Prostate gland (tissue), 2 donors: ENCODE results near the gene SLC6A2. TPM values are rescaled to one million over a fixed set of nuclear protein-coding genes. Genes with fewer than 3 reads are reported as not detected.

ENCODE experiments used
- DNase-seq: peaks from one replicate; pipeline ENCODE4 v3.0.0-alpha.2; 2019; ENCODE audit warnings: low spot score
- H3K27ac ChIP-seq, 2 donors: fragments of 200-600 bp; sonication (generic); 2 replicates each; pipeline ENCODE4 v1.5.1; 2017 to 2019
- H3K27me3 ChIP-seq: fragments of 200-600 bp; sonication (generic); replicated peaks from 2 replicates; pipeline ENCODE4 v1.5.1; 2019; ENCODE audit not compliant: insufficient read depth
- H3K36me3 ChIP-seq, 2 donors: fragments of 200-600 bp; sonication (generic); 1 replicate in 1 of 2; 2 replicates in 1 of 2; pipeline versions ENCODE4 v1.5.1 to v1.8.1; 2017 to 2019
- H3K4me1 ChIP-seq: fragments of 200-600 bp; sonication (generic); replicated peaks from 2 replicates; pipeline ENCODE4 v1.5.1; 2019
- H3K4me3 ChIP-seq, 2 donors: fragments of 200-600 bp; sonication (generic); 2 replicates each; pipeline ENCODE4 v1.5.1; 2017 to 2019
- H3K9me3 ChIP-seq: fragments of 200-600 bp; sonication (generic); 2 replicates; pipeline ENCODE4 v1.5.1; 2017
- CTCF ChIP-seq, 4 experiments: fragments of 200-600 bp in 2 of 4; fragments of 450-650 bp in 2 of 4; sonication (generic) in 2 of 4; IDR thresholded peaks; 1 replicate in 3 of 4; 2 replicates in 1 of 4; pipeline ENCODE4 v1.5.1; 2016 to 2019; ENCODE audit warnings: antibody characterized with exemption in 4 of 4, mild to moderate bottlenecking in 2 of 4, moderate library complexity in 2 of 4
- POLR2A ChIP-seq: fragments of 450-650 bp; IDR thresholded peaks from one replicate; pipeline ENCODE4 v1.6.1; 2016; ENCODE audit warnings: antibody characterized with exemption, mild to moderate bottlenecking
- POLR2AphosphoS5 ChIP-seq: sonication (generic); formaldehyde crosslinking; IDR thresholded peaks from one replicate; pipeline ENCODE4 v1.6.1; 2017; ENCODE audit warnings: antibody characterized with exemption
- WGBS: methylation state at CpG from one replicate; pipeline ENCODE4 v1.1.5; 2018; 5-methylcytosine and 5-hydroxymethylcytosine counted together
- intact Hi-C: fragments of 100-400 bp; cut with DNase I; formaldehyde crosslinking; loops from one replicate; pipeline ENCODE4 v1.14.2; 2022
- total RNA-seq, 2 donors: library from RNA; depleted of rRNA; stranded (reverse); fragments of >200 nt; gene quantifications; one replicate each; pipeline ENCODE4 v1.1.0, GENCODE V29; 2016

The SLC6A2 gene
- total RNA-seq, 2 donors from 2014 or later = 0.32 to 2.6 TPM

GRCh38 chr16:55717326-55717725 lies 61.5 kb downstream of the SLC6A2 start:
- intact Hi-C loops = loop anchor here (10.0 kb wide), 1 partner anchor 487 kb away; no protein-coding TSS in a partner anchor
- Histone ChIP-seq H3K4me3 (no peak overlapping the region), H3K27me3 (no peaks in the 10 kb centered on the region), H3K9me3 (no peaks in the 10 kb centered on the region), H3K27ac (no peak overlapping the region), H3K4me1 (no peaks in the 10 kb centered on the region), H3K36me3 (no peaks in the 10 kb centered on the region)
- DNase-seq = no peak
- TF ChIP-seq POLR2AphosphoS5 (no peak), POLR2A (no peak), CTCF (IDR thresholded peaks at IDR 0.05) (no peak)
- WGBS = 93% methylated on average over 3 of the region's 3 CpGs

GRCh38 chr16:55725055-55725777 lies 69.4 kb downstream of the SLC6A2 start:
- 67% methylated on average over 5 of the region's 5 CpGs for WGBS
- TF ChIP-seq CTCF (IDR thresholded peaks at IDR 0.05) (no peak), POLR2AphosphoS5 (no peak), POLR2A (no peak)
- H3K27ac ChIP-seq = no peak overlapping the region
- no peak for DNase-seq
- no peaks in the 10 kb centered on the region for H3K36me3 ChIP-seq
- H3K4me3 ChIP-seq = no peak overlapping the region
- H3K27me3 ChIP-seq = no peaks in the 10 kb centered on the region
- no peaks in the 10 kb centered on the region for H3K4me1 ChIP-seq
- intact Hi-C loops = no loop called here
- no peaks in the 10 kb centered on the region for H3K9me3 ChIP-seq

DNA sequence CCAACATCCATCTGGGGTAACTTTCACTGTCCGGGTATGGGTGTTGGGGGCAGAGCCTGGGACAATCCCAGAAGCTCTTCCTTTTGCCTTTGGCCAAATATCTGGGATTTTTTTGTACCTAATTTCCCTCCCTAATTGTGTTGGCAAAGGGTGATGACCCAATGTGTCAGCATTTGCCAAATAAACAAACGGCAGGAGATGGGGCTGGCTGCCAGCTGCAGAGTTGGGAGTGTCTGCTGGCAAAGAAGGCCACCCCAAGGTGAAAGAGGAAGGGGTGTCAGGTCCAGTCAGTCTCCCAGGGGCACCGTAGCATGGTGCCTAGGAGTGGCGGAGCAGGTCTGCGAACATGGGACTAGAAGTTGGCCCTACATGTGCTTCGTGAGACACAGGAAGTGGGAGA lies 73.0 kb downstream of the SLC6A2 start:
- Histone ChIP-seq H3K36me3 (no peaks in the 10 kb centered on the region), H3K4me3 (no peak overlapping the region), H3K27ac (no peak overlapping the region), H3K4me1 (no peaks in the 10 kb centered on the region), H3K9me3 (no peaks in the 10 kb centered on the region), H3K27me3 (no peaks in the 10 kb centered on the region)
- WGBS = 70% methylated on average over 6 of the region's 6 CpGs
- no peak for DNase-seq
- intact Hi-C loops = no loop called here
- no peak for TF ChIP-seq CTCF (IDR thresholded peaks at IDR 0.05)
- no peak for TF ChIP-seq POLR2AphosphoS5
- TF ChIP-seq POLR2A = no peak

GRCh38 chr16:55730115-55730514 lies 74.3 kb downstream of the SLC6A2 start:
- no peaks in the 10 kb centered on the region for H3K27me3 ChIP-seq
- intact Hi-C loops = no loop called here
- no peaks in the 10 kb centered on the region for H3K36me3 ChIP-seq
- DNase-seq = no peak
- H3K4me3 ChIP-seq = no peak overlapping the region
- no peaks in the 10 kb centered on the region for H3K4me1 ChIP-seq
- no peak overlapping the region for H3K27ac ChIP-seq
- no peak for TF ChIP-seq POLR2A
- WGBS = 87% methylated on average over 3 of the region's 5 CpGs
- H3K9me3 ChIP-seq = no peaks in the 10 kb centered on the region

DNA sequence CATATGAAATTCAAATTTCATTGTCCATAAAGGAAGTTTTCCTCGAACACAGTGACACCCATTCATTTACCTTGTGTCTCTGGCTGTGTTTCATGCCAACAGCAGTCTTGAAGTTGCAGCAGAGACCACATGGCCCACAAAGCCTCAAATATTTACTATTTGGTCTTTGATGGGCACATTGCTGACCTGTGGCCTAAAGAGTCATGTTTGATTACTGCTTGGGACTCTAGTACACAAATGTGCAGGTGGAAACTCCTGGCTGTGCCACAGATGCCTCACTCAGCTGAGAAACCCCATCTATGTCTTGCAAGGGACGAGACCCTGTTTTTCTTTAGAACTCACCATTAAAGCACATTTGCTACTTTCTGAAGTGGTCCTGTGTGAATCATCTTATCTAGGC lies 76.7 kb downstream of the SLC6A2 start:
- no peak overlapping the region for H3K27ac ChIP-seq
- no peaks in the 10 kb centered on the region for H3K27me3 ChIP-seq
- no peaks in the 10 kb centered on the region for H3K9me3 ChIP-seq
- no peaks in the 10 kb centered on the region for H3K4me1 ChIP-seq
- no peaks in the 10 kb centered on the region for H3K36me3 ChIP-seq
- no peak for TF ChIP-seq CTCF (IDR thresholded peaks at IDR 0.05)
- no peak for TF ChIP-seq POLR2A
- TF ChIP-seq POLR2AphosphoS5 = no peak
- no peak for DNase-seq
- intact Hi-C loops = no loop called here
- no peak overlapping the region for H3K4me3 ChIP-seq
- 67% methylated on average over 2 of the region's 2 CpGs for WGBS
